Endothelial cell of umbilical vein (primary cell): ENCODE measurements around the gene RPRD1A. TPM values are rescaled to one million over a fixed set of nuclear protein-coding genes. Genes with fewer than 3 reads are reported as not detected.

Experiments
- BruUV-seq: library from RNA; stranded (reverse); fragments of 400-500 nt; replicated peaks from 2 replicates; lab custom pipeline; 2021; lab: Mats Ljungman, UMichigan
- CTCF ChIA-PET: fragments of 300-600, 350-600 bp; sonication (Branson Sonifier 250); formaldehyde crosslinking; loops from one replicate; lab custom pipeline; 2021; ENCODE audit warnings: antibody characterized with exemption, inconsistent platforms; lab: Charles Lee
- POLR2A ChIA-PET: fragments of 300-600, 350-600 bp; sonication (Branson Sonifier 250); formaldehyde crosslinking; loops from one replicate; lab custom pipeline; 2021; ENCODE audit warnings: antibody characterized with exemption, inconsistent platforms; lab: Charles Lee
- DNase-seq: peaks from one replicate; pipeline ENCODE4 v3.0.0-alpha.2; 2011; ENCODE audit warnings: low read depth, low spot score
- FAIRE-seq: peaks from 2 replicates; lab custom pipeline; 2011; peaks lifted over from hg19 to GRCh38; lab: Jason Lieb, UNC
- H2AFZ ChIP-seq: 2 replicates; pipeline ENCODE4 v1.6.0; 2012; ENCODE audit warnings: low read depth, low read length, control low read depth, inconsistent platforms
- H3K27ac ChIP-seq: 2 replicates; pipeline ENCODE4 v1.5.1; 2011; ENCODE audit warnings: low read depth, mild to moderate bottlenecking, control low read depth, low read length, moderate library complexity; ENCODE audit not compliant: insufficient read depth
- H3K27me3 ChIP-seq, 2 experiments: 2 replicates each; pipeline versions ENCODE4 v1.6.0 to v1.6.1; 2011; ENCODE audit warnings: low read length in 2 of 2, mixed read lengths in 1 of 2; ENCODE audit not compliant: control insufficient read depth in 2 of 2, insufficient read depth in 2 of 2
- H3K36me3 ChIP-seq, 2 experiments: 2 replicates in 1 of 2; 3 replicates in 1 of 2; pipeline ENCODE4 v1.5.1; 2011; ENCODE audit warnings: low read length in 2 of 2, mild to moderate bottlenecking in 1 of 2, moderate library complexity in 1 of 2; ENCODE audit not compliant: control insufficient read depth in 2 of 2, insufficient read depth in 2 of 2; ENCODE audit errors: extremely low read depth in 1 of 2
- H3K4me1 ChIP-seq: 3 replicates; pipeline ENCODE4 v1.5.1; 2011; ENCODE audit warnings: mild to moderate bottlenecking, low read length; ENCODE audit not compliant: control insufficient read depth, insufficient read depth; ENCODE audit errors: extremely low read depth
- H3K4me2 ChIP-seq: 2 replicates; pipeline ENCODE4 v1.6.1; 2011; ENCODE audit warnings: low read length, control low read depth, mixed read lengths; ENCODE audit not compliant: insufficient read depth
- H3K4me3 ChIP-seq, 3 experiments: fragments of 200-600 bp in 1 of 3; sonication (generic), shearing (Covaris generic) in 1 of 3; replicated peaks in 1 of 3; 2 replicates each; pipeline ENCODE4 v1.5.1; 2011 to 2016; ENCODE audit warnings: control low read depth in 3 of 3, low read length in 3 of 3, mild to moderate bottlenecking in 2 of 3, inconsistent platforms in 1 of 3, low read depth in 1 of 3, moderate library complexity in 1 of 3; ENCODE audit not compliant: insufficient read depth in 1 of 3
- H3K79me2 ChIP-seq: 2 replicates; pipeline ENCODE4 v1.6.0; 2012; ENCODE audit warnings: low read length, inconsistent platforms; ENCODE audit not compliant: control insufficient read depth, insufficient read depth
- H3K9ac ChIP-seq: replicated peaks from 2 replicates; pipeline ENCODE3; 2011; ENCODE audit warnings: low read length, control low read depth; ENCODE audit not compliant: insufficient read depth; ENCODE audit errors: extremely low read depth
- H3K9me1 ChIP-seq: replicated peaks from 3 replicates; pipeline ENCODE4 v1.6.0; 2011; ENCODE audit warnings: mild to moderate bottlenecking, low read length; ENCODE audit not compliant: control insufficient read depth, insufficient read depth; ENCODE audit errors: extremely low read depth
- H3K9me3 ChIP-seq: replicated peaks from 2 replicates; pipeline ENCODE4 v1.5.1; 2012; ENCODE audit warnings: low read length, inconsistent platforms; ENCODE audit not compliant: control insufficient read depth, insufficient read depth
- H4K20me1 ChIP-seq: replicated peaks from 2 replicates; pipeline ENCODE3; 2011; ENCODE audit warnings: mild to moderate bottlenecking, low read length; ENCODE audit not compliant: control insufficient read depth, insufficient read depth; ENCODE audit errors: extremely low read depth
- CTCF ChIP-seq, 2 donors: IDR thresholded peaks; 1 replicate in 1 of 2; 2 replicates in 1 of 2; pipeline ENCODE4 v1.5.1; 2011; ENCODE audit warnings: low read length in 2 of 2, mild to moderate bottlenecking in 2 of 2, moderate library complexity in 2 of 2, control low read depth in 1 of 2, inconsistent platforms in 1 of 2, low read depth in 1 of 2; ENCODE audit not compliant: insufficient read depth in 1 of 2; ENCODE audit errors: extremely low read depth in 1 of 2
- EZH2 ChIP-seq: IDR thresholded peaks from 2 replicates; pipeline ENCODE4 v1.6.1; 2012; ENCODE audit warnings: borderline replicate concordance, low read depth, mild to moderate bottlenecking, moderate library complexity, low read length, inconsistent platforms; ENCODE audit not compliant: severe bottlenecking
- FOS ChIP-seq: IDR thresholded peaks from 2 replicates; pipeline ENCODE4 v1.6.1; 2011; ENCODE audit warnings: mild to moderate bottlenecking, low read length, moderate library complexity, borderline replicate concordance; ENCODE audit not compliant: insufficient read depth
- GATA2 ChIP-seq: IDR thresholded peaks from 2 replicates; pipeline ENCODE4 v1.7.0; 2011; ENCODE audit warnings: low read depth, mild to moderate bottlenecking, moderate library complexity, mixed read lengths, low read length; ENCODE audit not compliant: insufficient read length, insufficient read depth
- JUN ChIP-seq: IDR thresholded peaks from 2 replicates; pipeline ENCODE4 v1.6.1; 2011; ENCODE audit warnings: borderline replicate concordance, low read depth; ENCODE audit not compliant: insufficient read length, insufficient read depth
- MYC ChIP-seq: IDR thresholded peaks from one replicate; pipeline ENCODE4 v1.6.1; 2011; ENCODE audit warnings: mild to moderate bottlenecking, low read depth, low read length
- POLR2A ChIP-seq: IDR thresholded peaks from 2 replicates; pipeline ENCODE4 v1.6.1; 2012; ENCODE audit warnings: low read depth, mild to moderate bottlenecking, control low read depth, low read length
- POLR2AphosphoS5 ChIP-seq: IDR thresholded peaks from 2 replicates; pipeline ENCODE4 v1.6.1; 2012; ENCODE audit warnings: low read depth, mild to moderate bottlenecking, control low read depth, low read length, moderate library complexity; ENCODE audit not compliant: insufficient read depth
- dilution Hi-C: fragments of 300-500 bp; cut with MboI; formaldehyde crosslinking; loops from one replicate; pipeline ENCODE4 v1.15.0; 2019; ENCODE audit warnings: low sequenced_read_pairs; ENCODE audit not compliant: extremely low pct_ligation_motif_present
- intact Hi-C: fragments of 100-400 bp; cut with micrococcal nuclease; formaldehyde crosslinking; loops from one replicate; pipeline ENCODE4 v1.10.0; 2022
- polyA plus RNA-seq, 4 experiments: library from polyadenylated mRNA; depleted of rRNA in 3 of 4; stranded (reverse) in 3 of 4; unstranded in 1 of 4; fragments of >200 nt; gene quantifications; 2 replicates each; pipeline versions ENCODE4 v1.2.1 to v1.2.3, GENCODE V29; 2011 to 2012; ENCODE audit warnings: missing spikeins in 1 of 4
- total RNA-seq: library from RNA; stranded (reverse); gene quantifications from 2 replicates; pipeline ENCODE4 v1.2.3, GENCODE V29; 2021

Gene RPRD1A
- total and polyA plus RNA-seq, 2 donors (not counting 3 experiments of a cell fraction or from before 2014, with no cell fraction given), result 13.5 to 50.7 TPM

DNA sequence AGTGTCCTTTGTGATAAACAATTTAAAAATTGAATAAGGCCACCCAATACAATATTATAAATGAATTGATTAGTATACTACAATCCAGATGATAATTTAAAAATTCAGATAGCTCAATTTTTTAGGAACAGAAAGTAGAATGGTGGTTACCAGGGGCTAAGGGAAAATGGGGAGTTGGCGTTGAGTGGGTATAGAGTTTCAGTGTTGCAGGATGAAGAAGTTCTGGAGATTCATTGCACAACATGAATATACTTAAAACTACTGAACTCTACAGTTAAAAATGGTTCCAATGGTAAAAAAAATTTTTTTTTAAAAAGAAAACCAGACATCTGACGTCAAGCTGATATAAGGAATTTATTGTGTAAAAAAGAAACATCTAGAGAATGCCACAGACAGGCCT is 40.8 kb upstream of the RPRD1A start:
- H3K4me2 ChIP-seq, result no peak overlapping the region
- no peak overlapping the region for H3K9ac ChIP-seq
- H3K4me1 ChIP-seq, result no peaks in the 10 kb centered on the region
- no TSS peak for BruUV-seq
- peaks cover 9 to 12% of the 10 kb centered on the region in 2 experiments for H3K36me3 ChIP-seq
- no peaks in the 10 kb centered on the region for H3K79me2 ChIP-seq
- no peaks in the 10 kb centered on the region for H3K9me3 ChIP-seq
- H3K27me3 ChIP-seq, result peaks cover 0 to 2% of the 10 kb centered on the region in 2 experiments
- no peaks in the 10 kb centered on the region for H4K20me1 ChIP-seq
- ChIA-PET POLR2A (no interaction called here), CTCF (interaction anchor here (3.0 to 4.3 kb wide), 2 partner anchors 12 to 176 kb away, joined by 12 to 21 read pairs; no protein-coding TSS in a partner anchor)
- no peak overlapping the region for H3K4me3 ChIP-seq
- H3K27ac ChIP-seq, result no peak overlapping the region
- no peak for DNase-seq
- no peak for TF ChIP-seq POLR2AphosphoS5
- H3K9me1 ChIP-seq, result no peaks in the 10 kb centered on the region
- H2AFZ ChIP-seq, result no peak overlapping the region
- no peak for FAIRE-seq
- intact Hi-C loops, result no loop called here
- dilution Hi-C loops, result no loop called here

- Histone ChIP-seq H3K27me3 (peaks cover 0 to 4% of the 10 kb centered on the region in 2 experiments), H2AFZ (no peak overlapping the region), H3K79me2 (no peaks in the 10 kb centered on the region), H3K9me3 (no peaks in the 10 kb centered on the region), H3K4me1 (no peaks in the 10 kb centered on the region), H3K4me2 (no peak overlapping the region), H3K9me1 (no peaks in the 10 kb centered on the region), H3K4me3 (no peak overlapping the region), H3K36me3 (peaks cover 7 to 9% of the 10 kb centered on the region in 2 experiments), H3K27ac (no peak overlapping the region), H4K20me1 (no peaks in the 10 kb centered on the region), H3K9ac (no peak overlapping the region)
- dilution Hi-C loops (no loop called here), intact Hi-C loops (no loop called here)
- ChIA-PET POLR2A (no interaction called here), CTCF (interaction anchor here (3.0 to 4.3 kb wide), 2 partner anchors 12 to 177 kb away, joined by 12 to 21 read pairs; no protein-coding TSS in a partner anchor)
- DNase-seq, result no peak
- FAIRE-seq, result no peak
- no peak for TF ChIP-seq POLR2AphosphoS5
- no peak for TF ChIP-seq GATA2
- no peak for TF ChIP-seq FOS
- no peak for TF ChIP-seq JUN
- no peak for TF ChIP-seq POLR2A
- no peak for TF ChIP-seq MYC
- no peak for TF ChIP-seq EZH2
- no peak for TF ChIP-seq CTCF (IDR thresholded peaks at IDR 0.05; ENCODE audit: extremely low read depth in 1 of 2, insufficient read depth in 1 of 2, low read depth in 1 of 2, low read length in 2 of 2)
- no TSS peak for BruUV-seq
Observed at GRCh38 chr18:36107477-36107876, 40.1 kb upstream of the RPRD1A start.
